NT2/D1 (cell line): ENCODE data around the gene RIPOR2.

Experiments used
- SUZ12 ChIP-seq: IDR thresholded peaks from 2 replicates; pipeline ENCODE4 v1.6.1; 2011; ENCODE audit not compliant: insufficient read length, insufficient read depth; ENCODE audit errors: extremely low read depth
- ZNF274 ChIP-seq: IDR thresholded peaks from 2 replicates; pipeline ENCODE4 v1.6.1; 2011; ENCODE audit warnings: mild to moderate bottlenecking, low read depth, low read length

GRCh38 chr6:24798740-24799540 is 136.8 kb downstream of the RIPOR2 start, which contains the start of gene ARMH2:
- no peak for TF ChIP-seq ZNF274
- TF ChIP-seq SUZ12: no peak
